GM12878 (cell line): ENCODE data around the gene VPS52. TPM values are rescaled to one million over a fixed set of nuclear protein-coding genes. Genes with fewer than 3 reads are reported as not detected.
A peak's percentile ranks its signal among the peaks of the same experiment; 100 is the strongest.

ENCODE experiments used
- CBX3 ChIP-seq: fragments of 200-600 bp; sonication (generic); IDR thresholded peaks from 2 replicates; pipeline ENCODE4 v1.6.1; 2016; ENCODE audit warnings: low read depth, borderline replicate concordance
- CHD1 ChIP-seq: IDR thresholded peaks from 2 replicates; pipeline ENCODE4 v1.6.1; 2012; ENCODE audit warnings: low read depth, low read length, improper control_type of control experiment
- CREM ChIP-seq: IDR thresholded peaks from 2 replicates; pipeline ENCODE4 v1.6.1; 2014; ENCODE audit warnings: antibody characterized with exemption, low read depth
- CUX1 ChIP-seq: IDR thresholded peaks from 2 replicates; pipeline ENCODE4 v1.6.1; 2012; ENCODE audit warnings: improper control_type of control experiment, low read depth, low read length; ENCODE audit not compliant: insufficient replicate concordance
- DPF2 ChIP-seq: fragments of 450-650 bp; IDR thresholded peaks from 2 replicates; pipeline ENCODE4 v1.6.1; 2017; ENCODE audit warnings: mild to moderate bottlenecking
- GABPA ChIP-seq: IDR thresholded peaks from 2 replicates; pipeline ENCODE4 v1.6.1; 2014; ENCODE audit warnings: antibody characterized with exemption, low read depth, mild to moderate bottlenecking, inconsistent platforms
- GATAD2B ChIP-seq: fragments of 450-650 bp; conservative IDR thresholded peaks from 2 replicates; pipeline ENCODE4 v1.6.1; 2017; ENCODE audit warnings: low read depth, mild to moderate bottlenecking, moderate library complexity
- HSF1 ChIP-seq: fragments of 150-350 bp; IDR thresholded peaks from 2 replicates; pipeline ENCODE4 v1.6.1; 2014; ENCODE audit warnings: mild to moderate bottlenecking, low read depth, low read length
- JUNB ChIP-seq: IDR thresholded peaks from 2 replicates; pipeline ENCODE4 v1.6.1; 2016; ENCODE audit warnings: antibody characterized with exemption, mild to moderate bottlenecking
- NFIC ChIP-seq: IDR thresholded peaks from 2 replicates; pipeline ENCODE4 v1.6.1; 2012; ENCODE audit warnings: low read depth, mild to moderate bottlenecking, inconsistent platforms, low read length, moderate library complexity
- NR2C1 ChIP-seq: fragments of 450-650 bp; IDR thresholded peaks from 2 replicates; pipeline ENCODE4 v1.6.1; 2017; ENCODE audit warnings: antibody characterized with exemption, mild to moderate bottlenecking, moderate library complexity
- POU2F2 ChIP-seq: IDR thresholded peaks from 3 replicates; pipeline ENCODE4 v1.6.1; 2011; ENCODE audit warnings: low read depth, mild to moderate bottlenecking, low read length, borderline replicate concordance
- RAD51 ChIP-seq: fragments of 450-650 bp; IDR thresholded peaks from 2 replicates; pipeline ENCODE4 v1.6.1; 2016; ENCODE audit warnings: moderate library complexity, mild to moderate bottlenecking, inconsistent platforms
- RCOR1 ChIP-seq: conservative IDR thresholded peaks from 2 replicates; pipeline ENCODE4 v1.6.1; 2012; ENCODE audit warnings: low read depth, low read length, improper control_type of control experiment
- RUNX3 ChIP-seq: IDR thresholded peaks from 2 replicates; pipeline ENCODE4 v1.6.1; 2012; ENCODE audit warnings: low read length, inconsistent platforms
- SIX5 ChIP-seq: IDR thresholded peaks from 2 replicates; pipeline ENCODE4 v1.6.1; 2011; ENCODE audit warnings: mild to moderate bottlenecking, low read depth, low read length, moderate library complexity; ENCODE audit not compliant: severe bottlenecking
- SP1 ChIP-seq: IDR thresholded peaks from one replicate; pipeline ENCODE4 v1.6.1; 2011; ENCODE audit warnings: low read depth, low read length
- STAT1 ChIP-seq: fragments of 450-650 bp; conservative IDR thresholded peaks from 2 replicates; pipeline ENCODE4 v1.6.1; 2014; ENCODE audit warnings: antibody characterized with exemption, mild to moderate bottlenecking
- SUPT20H ChIP-seq: IDR thresholded peaks from 2 replicates; pipeline ENCODE4 v1.6.1; 2011; ENCODE audit warnings: low read depth, mild to moderate bottlenecking, low read length, moderate library complexity, borderline replicate concordance; ENCODE audit not compliant: control insufficient read depth
- YBX1 ChIP-seq: fragments of 450-650 bp; IDR thresholded peaks from 2 replicates; pipeline ENCODE4 v1.6.1; 2016; ENCODE audit warnings: antibody characterized with exemption
- ZBTB4 ChIP-seq: fragments of 450-650 bp; formaldehyde crosslinking; IDR thresholded peaks from 2 replicates; pipeline ENCODE4 v1.4.0; 2022; ENCODE audit warnings: mild to moderate bottlenecking, moderate library complexity
- ZNF274 ChIP-seq: IDR thresholded peaks from one replicate; pipeline ENCODE4 v1.8.0; 2011; ENCODE audit not compliant: insufficient read length, insufficient read depth
- polyA plus RNA-seq, 11 experiments: library from polyadenylated mRNA; depleted of rRNA in 4 of 11; unstranded in 6 of 11; stranded (reverse) in 5 of 11; fragments of >200 nt; fragmentation: Nextera tagmentation in 4 of 11; fragmentation: Illumina TruSeq in 1 of 11; extraction: Ambion mirVana in 4 of 11; extraction: Trizol in 1 of 11; gene quantifications; 1 replicate in 1 of 11; 2 replicates in 10 of 11; pipeline versions ENCODE4 v1.2.1 to v1.2.3, GENCODE V29; 2011 to 2016; ENCODE audit warnings: inconsistent platforms in 2 of 11, missing spikeins in 2 of 11, low read depth in 1 of 11
- total RNA-seq, 4 experiments: library from RNA; depleted of rRNA in 3 of 4; stranded (reverse); fragments of >200 nt in 3 of 4; fragmentation: Illumina TruSeq in 1 of 4; extraction: Trizol in 1 of 4; gene quantifications; 2 replicates each; pipeline versions ENCODE4 v1.2.1 to v1.2.3, GENCODE V29; 2013 to 2021

Gene VPS52
- total and polyA plus RNA-seq, 10 of the 15 experiments (the other 5 are each of a cell fraction or from before 2014, with no cell fraction given): 11.3 to 52.7 (median 36.7) TPM

- TF ChIP-seq CHD1 (no peak), SP1 (peak; percentile 60), STAT1 (no peak), RAD51 (no peak), ZBTB4 (CRISPR knock-in tag) (no peak), CUX1 (no peak), SIX5 (no peak), JUNB (no peak), ZNF274 (no peak), HSF1 (peak; percentile 76; the same call in 1 of the 2 replicates), RCOR1 (no peak), CREM (no peak), NFIC (no peak; the same call in 1 of the 2 replicates), SUPT20H (no peak), GABPA (no peak), DPF2 (no peak), NR2C1 (no peak), YBX1 (no peak), GATAD2B (no peak), POU2F2 (no peak), CBX3 (no peak), RUNX3 (no peak)
These were observed 46.2 kb upstream of the VPS52 start, which contains the start of gene ZBTB22 (continued) for GRCh38 chr6:33317669-33318425.
